Kidney tubule cell (primary cell): ENCODE results near the gene APBB2.

Experiments
- DNase-seq: peaks from one replicate; pipeline ENCODE4 v3.0.0-alpha.2; 2018; ENCODE audit warnings: low spot score

The APBB2 gene

GRCh38 chr4:41189666-41190065 is 24.7 kb downstream of the APBB2 start:
- no peak for DNase-seq

GRCh38 chr4:41189076-41189475 is 25.3 kb downstream of the APBB2 start:
- peak; percentile 78 for DNase-seq

- peak; percentile 85 for DNase-seq
Measured at GRCh38 chr4:41185614-41186592, 28.4 kb downstream of the APBB2 start.

GRCh38 chr4:41184009-41184408 is 30.3 kb downstream of the APBB2 start:
- no peak for DNase-seq

- DNase-seq: no peak
Measured at GRCh38 chr4:41183021-41183553, 31.3 kb downstream of the APBB2 start.

GRCh38 chr4:41181037-41181436 is 33.3 kb downstream of the APBB2 start:
- no peak for DNase-seq

- no peak for DNase-seq
Measured at GRCh38 chr4:41179498-41180195, 34.7 kb downstream of the APBB2 start.

GRCh38 chr4:41178372-41179370 is 35.7 kb downstream of the APBB2 start:
- peak; percentile 52 for DNase-seq

GRCh38 chr4:41177016-41177415 is 37.3 kb downstream of the APBB2 start:
- DNase-seq: peak; percentile 69

- DNase-seq: no peak
Measured at GRCh38 chr4:41176340-41176739, 38.0 kb downstream of the APBB2 start.

GRCh38 chr4:41175794-41176193 is 38.5 kb downstream of the APBB2 start:
- DNase-seq: no peak

GRCh38 chr4:41174444-41174843 is 39.9 kb downstream of the APBB2 start:
- peak; percentile 42 for DNase-seq

- DNase-seq: no peak
Measured at GRCh38 chr4:41172786-41173185, 41.6 kb downstream of the APBB2 start.

GRCh38 chr4:41169256-41169800 is 45.0 kb downstream of the APBB2 start:
- no peak for DNase-seq

- no peak for DNase-seq
Measured at GRCh38 chr4:41167191-41167590, 47.2 kb downstream of the APBB2 start.

GRCh38 chr4:41164405-41164804 is 49.9 kb downstream of the APBB2 start:
- no peak for DNase-seq

- no peak for DNase-seq
Measured at GRCh38 chr4:41161355-41161754, 53.0 kb downstream of the APBB2 start.

- peak; percentile 79 for DNase-seq
Measured at GRCh38 chr4:41160856-41161255, 53.5 kb downstream of the APBB2 start.

- peak; percentile 96 for DNase-seq
Measured at GRCh38 chr4:41160012-41160789, 54.1 kb downstream of the APBB2 start.

GRCh38 chr4:41158756-41159155 is 55.6 kb downstream of the APBB2 start:
- DNase-seq: no peak
